ENCODE measurements around the gene FSTL5.
"Not testable (repeated sequence)": the region's sequence is repeated elsewhere in the genome, so short reads cannot be mapped to it uniquely, and the experiment has no call there.

FSTL5 gene

GRCh38 chr4:161828061-161828460 lies 335.7 kb downstream of the FSTL5 start:
- DNase-seq: no peak

DNA sequence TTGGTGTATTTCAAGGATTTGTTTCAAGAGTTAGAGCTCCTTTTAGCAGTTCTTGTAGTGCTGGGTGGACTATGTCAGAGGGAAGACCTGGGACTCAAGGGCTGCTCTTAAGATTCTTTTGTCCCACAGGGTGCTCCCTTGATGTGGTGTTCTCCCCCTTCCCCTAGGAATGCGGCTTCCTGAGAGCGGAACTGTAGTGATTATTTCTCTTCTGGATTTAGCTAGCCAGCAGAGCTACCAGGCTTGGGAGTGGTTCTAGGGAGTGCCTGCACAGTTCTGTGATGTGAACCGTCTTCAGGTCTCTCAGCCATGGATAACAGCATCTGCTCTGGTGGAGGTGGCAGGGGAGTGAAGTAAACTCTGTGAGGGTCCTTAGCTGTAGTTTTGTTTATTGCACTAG lies 336.8 kb downstream of the FSTL5 start:
- no peak for DNase-seq

GRCh38 chr4:161823450-161823849 lies 340.4 kb downstream of the FSTL5 start:
- DNase-seq: no peak

- DNase-seq: no peak
Measured at GRCh38 chr4:161822174-161822573, 341.6 kb downstream of the FSTL5 start.

DNA sequence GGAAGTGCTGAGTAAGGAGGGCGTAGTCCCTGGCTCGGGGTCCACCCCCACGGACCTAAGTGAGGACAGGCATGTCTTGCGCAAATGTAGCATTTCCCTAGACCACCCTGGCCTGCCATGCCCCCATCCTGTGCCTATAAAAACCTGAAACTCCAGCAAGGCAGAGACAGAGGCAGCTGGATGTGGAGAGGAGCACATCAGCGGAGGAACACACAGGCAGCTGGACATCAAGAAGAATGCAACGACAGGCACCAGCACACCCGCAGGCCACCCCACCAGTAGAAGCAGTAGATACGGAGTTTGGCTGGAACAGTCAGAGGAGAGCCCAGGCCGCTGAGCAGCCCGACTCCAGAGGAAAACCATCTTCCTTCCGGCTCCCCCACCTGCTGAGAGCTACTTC lies 345.9 kb downstream of the FSTL5 start:
- DNase-seq: no peak

- no peak for DNase-seq
Measured at GRCh38 chr4:161816958-161817357, 346.8 kb downstream of the FSTL5 start.

DNA sequence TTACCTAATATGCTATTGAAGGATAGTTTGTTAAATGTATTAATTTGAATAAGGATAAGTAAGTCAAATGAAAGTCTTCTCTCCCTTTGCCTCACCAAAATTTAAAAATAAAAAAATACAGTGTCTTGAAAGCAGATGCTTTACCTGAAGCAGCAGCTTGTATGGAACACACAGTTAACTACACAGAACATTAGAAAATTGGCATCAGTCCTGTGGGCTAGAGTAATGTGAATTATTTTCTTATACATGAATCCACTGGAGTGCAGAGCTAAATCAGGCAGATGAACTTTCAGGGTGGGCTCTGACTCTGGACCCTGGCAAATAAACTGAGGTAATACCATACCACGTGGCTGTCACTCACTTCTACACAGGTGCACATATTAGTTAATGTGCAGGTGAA lies 348.0 kb downstream of the FSTL5 start:
- DNase-seq: no peak

GRCh38 chr4:161813889-161814288 lies 349.9 kb downstream of the FSTL5 start:
- DNase-seq: no peak

DNA sequence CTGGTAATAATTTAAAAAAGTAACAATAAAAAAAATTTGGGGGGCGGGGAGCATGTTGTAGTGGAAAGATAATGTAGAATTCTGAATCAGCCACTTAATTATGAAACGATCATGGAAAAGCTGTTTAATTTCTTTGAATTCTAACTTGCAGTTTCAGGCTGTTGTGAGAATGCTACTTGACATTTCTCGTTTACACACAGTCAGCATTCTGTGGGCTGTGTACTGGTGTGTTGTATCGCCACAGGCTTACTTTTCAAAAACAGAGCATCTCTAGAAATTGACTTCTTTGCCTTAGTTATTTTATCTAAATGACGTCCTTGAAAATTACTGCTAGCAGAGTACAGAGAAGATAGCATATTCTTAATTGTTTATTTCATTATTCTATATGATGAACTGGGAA lies 350.4 kb downstream of the FSTL5 start:
- no peak for DNase-seq

- no peak for DNase-seq
Measured at GRCh38 chr4:161803171-161803570, 360.6 kb downstream of the FSTL5 start.

DNA sequence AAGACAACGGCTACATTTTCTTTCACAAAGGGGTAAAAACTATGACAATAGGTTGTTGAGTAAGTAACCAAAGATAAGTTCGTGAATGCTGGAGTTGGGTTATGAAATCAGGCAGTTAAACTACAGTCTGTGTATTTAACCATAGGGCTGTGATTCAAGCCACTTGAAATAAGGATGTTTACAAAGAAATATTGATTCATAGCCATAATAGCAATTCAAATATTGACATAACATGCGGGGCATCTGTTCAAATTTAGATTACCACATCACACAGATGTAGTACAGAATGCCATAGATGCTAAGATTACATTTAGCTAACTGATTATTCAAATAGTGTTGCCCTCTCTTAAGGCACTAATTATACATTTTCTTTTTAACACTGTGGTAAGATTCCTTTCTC lies 364.1 kb downstream of the FSTL5 start:
- no peak for DNase-seq

GRCh38 chr4:161792991-161793390 lies 370.8 kb downstream of the FSTL5 start:
- DNase-seq: no peak

- no peak for DNase-seq
Measured at GRCh38 chr4:161791796-161792556, 371.8 kb downstream of the FSTL5 start.

GRCh38 chr4:161767116-161767515 lies 396.7 kb downstream of the FSTL5 start:
- no peak for DNase-seq

GRCh38 chr4:161762796-161763195 lies 401.0 kb downstream of the FSTL5 start:
- DNase-seq: no peak

- DNase-seq: no peak
Measured at GRCh38 chr4:161760008-161760407, 403.8 kb downstream of the FSTL5 start.

- DNase-seq: not testable (repeated sequence)
Measured at GRCh38 chr4:161758412-161758811, 405.4 kb downstream of the FSTL5 start.

- no peak for DNase-seq
Measured at GRCh38 chr4:161728929-161729328, 434.9 kb downstream of the FSTL5 start.

DNA sequence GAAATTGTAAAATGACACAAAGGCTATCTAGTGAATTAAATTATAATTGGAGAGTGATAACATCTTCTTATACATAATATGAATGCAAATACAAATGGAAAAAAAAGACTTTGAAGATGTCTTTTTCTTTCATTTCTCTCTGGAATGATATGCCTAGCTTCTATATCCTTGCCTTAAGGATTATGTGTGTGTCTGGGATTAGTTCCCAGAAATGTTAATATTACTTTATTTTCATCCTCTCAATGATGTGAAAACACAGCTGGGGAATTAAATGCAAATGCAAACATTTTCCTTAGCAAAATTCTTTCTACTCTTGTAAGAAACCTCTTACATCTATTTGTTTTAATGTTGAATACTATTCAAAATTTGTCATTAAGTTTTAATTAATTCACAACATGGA lies 441.9 kb downstream of the FSTL5 start:
- DNase-seq: no peak

GRCh38 chr4:161717084-161717483 lies 446.7 kb downstream of the FSTL5 start:
- no peak for DNase-seq

- no peak for DNase-seq
Measured at GRCh38 chr4:161714931-161715330, 448.9 kb downstream of the FSTL5 start.

GRCh38 chr4:161714022-161714751 lies 449.6 kb downstream of the FSTL5 start:
- DNase-seq: no peak

DNA sequence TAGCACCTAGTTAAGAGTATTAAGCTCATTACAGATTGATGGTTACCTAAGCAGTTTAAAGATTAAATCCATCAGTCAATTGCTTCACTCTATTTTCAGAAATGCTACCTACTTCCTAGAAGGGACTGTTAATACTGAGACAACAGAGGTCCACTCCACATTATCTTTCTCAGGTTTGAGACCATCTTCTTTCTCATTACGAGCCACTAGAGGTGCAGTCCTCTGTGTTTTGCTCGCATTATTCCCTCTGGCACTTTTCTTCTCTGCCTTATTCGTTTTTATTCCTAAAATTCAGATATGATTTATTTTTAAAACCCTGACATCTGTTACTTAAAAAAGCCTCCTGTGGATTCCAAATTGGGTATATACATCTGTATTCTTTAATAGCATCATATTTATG lies 459.1 kb downstream of the FSTL5 start:
- no peak for DNase-seq

- no peak for DNase-seq
Measured at GRCh38 chr4:161704040-161704439, 459.8 kb downstream of the FSTL5 start.

GRCh38 chr4:161702287-161702686 lies 461.5 kb downstream of the FSTL5 start:
- DNase-seq: no peak
